ENCODE measurements around the gene SEMA3A.
"Not testable (repeated sequence)": the region's sequence is repeated elsewhere in the genome, so short reads cannot be mapped to it uniquely, and the experiment has no call there.

SEMA3A gene

GRCh38 chr7:84058311-84059076 lies 136.1 kb downstream of the SEMA3A start:
- no peak for DNase-seq

DNA sequence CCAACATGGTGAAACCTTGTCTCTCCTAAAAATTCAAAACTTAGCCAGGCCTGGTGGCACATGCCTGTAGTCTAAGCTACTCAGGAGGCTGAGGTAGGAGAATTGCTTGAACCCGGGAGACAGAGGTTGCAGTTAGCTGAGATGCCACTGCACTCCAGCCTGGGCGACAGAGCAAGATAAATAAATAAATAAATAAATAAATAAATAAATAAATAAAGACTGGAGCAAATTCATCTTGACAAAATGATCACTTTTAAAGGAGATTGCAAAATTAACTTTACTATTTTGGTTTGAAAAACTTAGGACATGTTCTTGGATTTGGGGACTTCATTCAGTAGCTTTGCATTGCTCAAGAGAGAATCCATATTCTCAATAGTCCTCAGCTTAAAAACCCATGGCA lies 137.0 kb downstream of the SEMA3A start:
- no peak for DNase-seq

- DNase-seq = no peak
These were observed 138.5 kb downstream of the SEMA3A start for GRCh38 chr7:84055904-84056605.

DNA sequence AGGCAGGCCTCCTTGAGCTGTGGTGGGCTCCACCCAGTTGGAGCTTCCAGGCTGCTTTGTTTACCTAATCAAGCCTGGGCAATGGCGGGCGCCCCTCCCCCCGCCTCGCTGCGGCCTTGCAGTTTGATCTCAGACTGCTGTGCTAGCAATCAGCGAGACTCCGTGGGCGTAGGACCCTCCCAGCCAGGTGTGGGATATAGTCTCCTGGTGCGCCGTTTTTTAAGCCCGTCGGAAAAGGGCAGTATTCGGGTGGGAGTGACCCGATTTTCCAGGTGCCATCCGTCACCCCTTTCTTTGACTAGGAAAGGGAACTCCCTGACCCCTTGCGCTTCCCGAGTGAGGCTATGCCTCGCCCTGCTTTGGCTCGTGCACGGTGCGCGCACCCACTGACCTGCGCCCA lies 139.4 kb downstream of the SEMA3A start:
- DNase-seq = not testable (repeated sequence)

DNA sequence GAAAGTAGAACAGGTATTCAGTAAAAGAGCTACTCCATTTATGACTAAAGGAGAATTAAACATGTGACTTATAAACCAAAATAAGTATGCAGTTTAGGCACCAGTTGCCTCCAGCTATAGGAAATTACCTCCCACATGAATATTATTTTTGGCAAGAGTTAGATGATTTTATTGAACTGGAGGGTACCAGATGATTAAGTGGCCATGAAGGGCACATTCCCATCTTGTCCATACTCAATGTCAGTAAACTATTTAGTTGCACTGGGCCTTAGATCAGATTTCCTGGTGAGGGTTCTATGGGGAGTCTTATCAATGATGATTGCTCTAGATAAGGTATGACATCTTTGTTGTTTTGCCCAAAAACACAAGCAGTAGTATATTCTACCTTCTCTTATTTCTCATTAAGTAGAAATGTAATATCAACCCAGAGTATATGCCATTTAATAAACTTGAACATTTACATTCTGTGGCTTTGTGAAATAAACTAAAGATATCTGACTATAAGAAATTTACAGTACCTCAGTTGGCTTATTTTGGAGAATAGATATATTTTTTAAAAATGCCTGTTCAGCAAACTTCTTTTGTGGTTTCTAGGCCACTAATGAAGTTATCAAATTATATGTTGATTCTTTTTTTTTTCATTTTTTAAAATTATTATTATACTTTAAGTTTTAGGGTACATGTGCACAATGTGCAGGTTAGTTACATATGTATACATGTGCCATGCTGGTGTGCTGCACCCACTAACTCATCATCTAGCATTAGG lies 145.3 kb downstream of the SEMA3A start:
- no peak for DNase-seq

- DNase-seq = no peak
These were observed 147.5 kb downstream of the SEMA3A start for GRCh38 chr7:84047085-84047484.

DNA sequence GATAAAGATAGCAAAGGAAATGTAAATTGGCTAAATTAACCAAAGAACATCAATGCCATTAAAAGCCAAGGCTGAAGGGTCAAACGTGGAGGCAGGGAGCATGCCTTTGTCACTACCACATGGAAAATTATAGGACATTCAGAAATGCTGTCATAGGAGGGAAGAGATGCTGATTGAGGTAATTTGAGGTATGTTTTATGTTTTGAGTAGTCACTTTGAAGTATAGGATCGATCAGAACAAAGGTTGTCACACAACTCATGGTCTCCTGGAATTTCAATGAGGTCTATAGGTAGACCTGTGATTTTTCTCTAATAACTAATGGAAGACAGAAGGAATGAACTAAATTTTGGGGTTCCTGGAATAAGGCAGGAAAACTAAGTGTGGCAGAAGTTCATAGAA lies 149.8 kb downstream of the SEMA3A start:
- no peak for DNase-seq

GRCh38 chr7:84043661-84044191 lies 150.9 kb downstream of the SEMA3A start:
- no peak for DNase-seq

DNA sequence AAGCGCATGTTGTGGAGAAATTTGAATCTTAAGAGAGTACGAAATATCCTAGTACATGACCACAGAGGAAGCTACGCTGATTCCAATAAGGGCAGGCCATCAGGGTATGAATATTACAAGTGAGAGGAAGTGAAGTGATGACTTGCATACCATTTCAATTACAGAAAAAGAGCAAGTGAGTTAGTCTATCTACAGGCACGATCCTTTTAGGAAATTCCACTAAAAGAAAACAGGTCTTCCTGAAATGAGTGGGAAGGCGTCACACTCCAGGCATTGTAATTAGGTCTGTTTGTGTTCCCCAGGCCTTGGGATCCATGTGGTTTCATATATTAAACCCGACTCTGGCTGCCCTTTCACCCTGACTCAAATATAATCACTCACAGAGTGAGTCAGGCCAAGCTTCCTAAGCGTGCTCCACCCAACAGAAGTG lies 152.5 kb downstream of the SEMA3A start:
- DNase-seq = no peak

DNA sequence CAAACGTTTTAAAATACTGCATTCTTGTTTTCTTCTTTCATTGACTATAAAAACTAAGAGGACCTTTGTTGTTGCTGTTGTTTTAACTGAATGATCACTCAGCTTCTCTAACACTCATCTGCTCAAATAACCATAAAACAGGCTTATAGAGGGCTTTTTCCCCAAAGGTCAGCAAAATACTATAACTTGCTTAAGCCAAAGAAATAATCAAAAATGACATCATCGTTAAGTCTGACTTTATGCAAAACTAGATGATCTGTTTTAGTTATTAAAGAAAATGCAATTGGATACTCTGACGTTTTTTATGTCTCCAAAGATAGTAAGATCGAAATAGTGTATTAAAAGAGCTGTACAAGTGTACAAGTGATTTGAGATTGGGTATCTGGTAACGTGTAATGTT lies 152.9 kb downstream of the SEMA3A start:
- no peak for DNase-seq

- no peak for DNase-seq
These were observed 154.2 kb downstream of the SEMA3A start for GRCh38 chr7:84040355-84040754.

DNA sequence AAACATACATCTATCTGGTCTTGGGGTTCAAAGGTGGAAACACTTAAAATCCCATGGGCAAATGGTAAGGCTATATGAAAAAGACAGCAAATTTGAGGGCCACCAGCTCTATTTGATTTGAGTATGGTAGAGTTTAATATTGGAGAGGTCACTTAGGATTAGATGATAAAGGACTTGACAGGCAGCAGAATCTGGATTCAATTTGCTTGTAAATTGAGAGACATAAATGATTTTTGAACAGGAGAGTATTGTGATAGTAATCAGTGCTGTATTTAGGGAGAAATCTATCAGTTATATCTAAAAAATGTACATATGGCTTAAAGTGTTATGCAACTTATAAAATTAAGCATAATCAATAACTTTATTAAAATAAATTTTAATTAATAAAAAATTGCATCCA lies 155.2 kb downstream of the SEMA3A start:
- no peak for DNase-seq

GRCh38 chr7:84027678-84028077 lies 166.9 kb downstream of the SEMA3A start:
- DNase-seq = no peak

GRCh38 chr7:84025332-84025927 lies 169.2 kb downstream of the SEMA3A start:
- no peak for DNase-seq

- no peak for DNase-seq
These were observed 171.8 kb downstream of the SEMA3A start for GRCh38 chr7:84022684-84023308.

GRCh38 chr7:84022009-84022408 lies 172.6 kb downstream of the SEMA3A start:
- no peak for DNase-seq

- DNase-seq = no peak
These were observed 173.2 kb downstream of the SEMA3A start for GRCh38 chr7:84021292-84021908.

- no peak for DNase-seq
These were observed 176.9 kb downstream of the SEMA3A start for GRCh38 chr7:84017651-84018050.

- no peak for DNase-seq
These were observed 180.9 kb downstream of the SEMA3A start for GRCh38 chr7:84013616-84014240.

- DNase-seq = no peak
These were observed 184.8 kb downstream of the SEMA3A start for GRCh38 chr7:84009782-84010181.

DNA sequence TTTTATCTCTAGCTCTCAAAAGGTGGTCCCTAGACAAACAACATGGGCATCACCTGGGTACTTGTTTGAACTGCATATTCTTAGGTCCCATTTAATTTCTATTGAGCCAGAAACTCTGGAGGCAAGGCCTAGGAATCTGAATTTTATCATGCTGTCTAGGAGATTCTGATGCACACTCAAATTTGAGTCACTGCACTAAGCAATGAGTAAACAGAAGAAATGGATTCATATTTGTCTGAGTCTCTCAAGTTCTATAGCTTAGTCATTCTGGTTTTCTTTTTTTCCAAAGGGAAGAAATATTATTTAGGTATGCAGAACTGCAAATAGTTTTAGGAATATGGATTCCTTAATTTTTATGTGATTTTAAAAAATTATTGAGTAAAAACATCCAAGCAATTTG lies 185.5 kb downstream of the SEMA3A start:
- no peak for DNase-seq

- DNase-seq = no peak
These were observed 191.4 kb downstream of the SEMA3A start for GRCh38 chr7:84003191-84003590.
